D721Med (cell line): ENCODE data around the gene CD226.
"Not testable (repeated sequence)": the region's sequence is repeated elsewhere in the genome, so short reads cannot be mapped to it uniquely, and the experiment has no call there.

Experiments
- DNase-seq: peaks from one replicate; pipeline ENCODE4 v3.0.0; 2011; ENCODE audit warnings: low spot score; ENCODE audit not compliant: insufficient read length
- FAIRE-seq: peaks from 2 replicates; lab custom pipeline; 2011; peaks lifted over from hg19 to GRCh38; lab: Jason Lieb, UNC
- CTCF ChIP-seq: IDR thresholded peaks from 2 replicates; pipeline ENCODE4 v1.5.1; 2012; ENCODE audit warnings: mild to moderate bottlenecking, control low read depth; ENCODE audit not compliant: insufficient read depth; ENCODE audit errors: missing control alignments

The CD226 gene

DNA sequence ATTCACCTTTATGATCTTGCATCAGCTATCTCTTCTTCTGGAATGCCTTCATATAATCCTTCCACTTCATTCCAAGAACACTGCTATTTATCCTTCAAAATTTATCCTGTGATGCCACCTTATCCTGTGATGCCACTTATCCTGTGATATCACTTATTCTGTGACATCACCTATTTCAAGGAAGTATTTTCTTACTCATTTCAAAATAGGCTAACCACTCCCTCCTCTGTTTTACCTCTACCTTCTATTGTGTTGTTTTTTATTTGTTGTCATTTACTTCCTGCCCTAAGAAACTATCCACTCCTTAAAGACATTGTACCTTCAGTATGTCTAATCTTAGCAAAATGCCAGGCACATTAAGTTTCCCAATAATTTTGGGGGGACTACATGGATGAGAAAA, 38.8 kb downstream of the CD226 start:
- FAIRE-seq (no peak), DNase-seq (no peak)
- TF ChIP-seq CTCF: no peak

GRCh38 chr18:69906765-69907164, 40.9 kb downstream of the CD226 start:
- no peak for FAIRE-seq
- no peak for TF ChIP-seq CTCF
- DNase-seq: no peak

DNA sequence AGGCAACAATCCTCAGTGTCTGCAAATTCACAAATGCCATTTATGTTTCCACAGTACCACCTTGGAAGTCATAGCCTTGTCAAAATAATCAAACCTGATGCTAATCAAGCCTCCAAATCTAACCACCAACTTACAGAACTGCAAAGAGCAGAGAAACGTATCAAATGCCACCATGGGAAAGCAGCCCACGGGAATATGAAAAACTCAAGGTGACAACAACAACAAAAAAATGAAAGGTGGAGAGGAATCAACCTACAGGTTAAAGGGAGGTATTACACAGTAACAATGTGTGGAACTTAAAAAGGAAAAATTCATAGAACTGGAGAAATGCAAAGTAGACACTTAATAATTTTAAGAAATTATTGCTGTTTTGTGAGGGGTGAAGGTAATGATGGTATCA, 46.7 kb downstream of the CD226 start:
- FAIRE-seq (no peak), DNase-seq (no peak)
- TF ChIP-seq CTCF: no peak

DNA sequence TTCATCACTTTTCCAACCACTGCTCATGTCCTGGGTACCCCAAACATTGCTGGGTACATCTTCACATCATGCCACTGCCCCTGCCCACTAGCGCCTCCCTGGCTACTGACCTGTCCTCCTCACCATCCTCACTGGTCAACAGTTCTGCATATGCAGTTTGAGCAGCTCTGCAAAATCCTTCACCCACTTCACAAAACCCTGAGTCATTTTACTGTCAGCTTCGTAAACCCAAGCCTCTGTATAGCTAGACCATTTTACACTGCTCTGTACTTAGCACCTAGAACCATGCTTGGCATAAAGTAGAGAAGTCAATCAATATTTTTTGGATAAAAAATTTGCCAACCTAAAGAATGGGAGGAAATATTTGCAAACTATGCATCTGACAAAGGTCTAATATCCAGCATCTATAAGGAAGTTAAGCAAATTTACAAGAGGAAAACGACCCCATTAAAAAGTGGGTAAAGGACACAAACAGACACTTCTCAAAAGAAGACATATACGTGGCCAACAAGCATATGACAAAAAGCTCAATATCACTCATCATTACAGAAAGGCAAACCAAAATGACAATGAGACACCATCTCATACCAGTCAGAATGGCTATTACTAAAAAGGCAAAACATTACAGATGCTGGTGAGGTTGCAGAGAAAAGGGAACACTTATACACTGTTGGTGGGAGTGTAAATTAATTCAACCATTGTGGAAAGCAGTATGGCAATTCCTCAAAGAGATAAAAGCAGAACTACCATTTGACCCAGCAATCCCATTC, 48.3 kb downstream of the CD226 start:
- not testable (repeated sequence) for FAIRE-seq, DNase-seq

DNA sequence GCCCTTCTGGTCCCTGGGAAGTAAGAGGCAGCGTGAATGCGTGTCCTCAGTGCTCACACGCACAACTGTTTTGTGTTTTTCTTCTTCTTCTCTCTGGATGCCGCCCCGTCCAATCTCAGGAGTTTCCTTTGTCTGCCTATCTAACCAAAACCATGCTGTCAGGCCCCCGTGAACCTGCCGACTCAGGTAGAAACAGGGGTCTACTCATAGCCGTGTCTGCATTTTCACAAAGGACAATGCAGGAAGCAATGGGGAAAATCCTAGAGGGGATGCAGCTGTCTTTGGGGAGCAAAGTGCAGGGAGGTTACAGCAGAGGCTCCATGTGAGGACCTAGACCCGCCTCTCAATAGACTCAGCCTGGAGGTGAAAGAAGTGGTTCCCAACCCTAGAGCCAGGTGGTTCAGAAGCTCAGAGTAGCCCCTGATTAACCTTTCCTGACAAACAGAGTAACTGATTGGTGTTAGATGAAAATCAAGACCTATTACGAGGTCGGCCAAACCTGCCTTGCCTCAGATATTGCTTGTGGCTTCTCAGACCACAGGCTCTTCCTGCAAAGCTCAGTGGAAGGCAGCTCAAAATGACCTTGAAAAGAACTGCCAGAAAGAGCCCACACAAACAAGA, 49.3 kb downstream of the CD226 start:
- DNase-seq (no peak), FAIRE-seq (peak; percentile 11)
- TF ChIP-seq CTCF: no peak

DNA sequence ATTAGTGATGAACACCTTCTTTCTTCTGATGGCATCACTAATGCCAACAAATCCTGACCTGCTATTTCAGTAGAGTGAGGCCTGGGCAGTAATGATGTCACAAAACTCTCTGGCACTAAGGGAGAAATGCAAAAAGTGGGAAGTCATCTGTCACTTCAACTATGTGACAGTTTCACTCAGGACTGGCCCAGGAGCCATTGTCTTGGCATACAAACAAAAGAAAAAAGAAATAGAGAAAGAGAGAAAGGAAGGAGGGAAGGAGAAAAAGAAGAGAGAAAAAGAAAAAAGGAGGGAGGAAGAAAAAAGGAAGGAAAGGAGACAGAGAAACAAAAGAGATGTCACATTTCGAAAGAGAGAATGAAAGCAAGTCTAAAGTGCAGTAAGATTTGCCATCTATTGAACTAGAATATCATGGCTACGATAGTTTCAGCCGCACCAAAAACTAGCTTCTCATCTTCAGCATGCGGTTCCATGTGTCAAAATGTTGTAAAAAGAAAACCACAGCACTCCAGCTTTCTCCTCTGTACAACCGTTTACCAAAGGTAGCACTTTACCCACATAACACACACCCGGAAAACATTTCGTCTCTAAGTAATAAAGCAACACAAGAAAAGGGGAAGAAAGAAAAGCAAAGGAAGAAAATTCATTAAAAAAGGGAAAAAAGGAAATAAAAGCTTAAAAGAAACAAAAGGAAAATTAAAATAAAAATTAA, 50.1 kb downstream of the CD226 start:
- DNase-seq (no peak), FAIRE-seq (no peak)
- TF ChIP-seq CTCF: no peak

- DNase-seq: no peak
- no peak for TF ChIP-seq CTCF
- peak; percentile 97 for FAIRE-seq
These were observed 52.3 kb downstream of the CD226 start for GRCh38 chr18:69895066-69896047.
